Activated CD4-positive, alpha-beta T cell treated with anti-CD3 and anti-CD28 coated beads, Interleukin-2, amount 10 ng/mL, durations not matched to agents 7 days and 5 days (primary cell): ENCODE measurements around the gene DNAJB6. TPM values are rescaled to one million over a fixed set of nuclear protein-coding genes. Genes with fewer than 3 reads are reported as not detected.

Source experiments
- CTCF ChIA-PET: fragments of 350-600 bp; sonication (Branson Sonifier 250); formaldehyde crosslinking; loops from one replicate; lab custom pipeline; 2021; ENCODE audit warnings: antibody characterized with exemption; lab: Charles Lee
- POLR2A ChIA-PET: fragments of 350-600 bp; sonication (Branson Sonifier 250); formaldehyde crosslinking; loops from one replicate; lab custom pipeline; 2021; ENCODE audit warnings: antibody characterized with exemption; lab: Charles Lee
- DNase-seq: peaks from one replicate; pipeline ENCODE4 v3.0.0-alpha.2; 2020
- H3K27ac Mint-ChIP-seq: one replicate; pipeline ENCODE4 v1.8.0; 2021; ENCODE audit warnings: mild to moderate bottlenecking, moderate library complexity, mixed read lengths
- H3K27me3 Mint-ChIP-seq: one replicate; pipeline ENCODE4 v1.8.0; 2021; ENCODE audit warnings: mixed read lengths
- H3K36me3 Mint-ChIP-seq: one replicate; pipeline ENCODE4 v1.8.0; 2021; ENCODE audit warnings: low read depth, mixed read lengths
- H3K4me1 Mint-ChIP-seq: one replicate; pipeline ENCODE4 v1.8.0; 2021; ENCODE audit warnings: mixed read lengths
- H3K4me3 Mint-ChIP-seq: one replicate; pipeline ENCODE4 v1.8.0; 2021; ENCODE audit warnings: mild to moderate bottlenecking, moderate library complexity, mixed read lengths
- H3K9me3 Mint-ChIP-seq: one replicate; pipeline ENCODE4 v1.8.0; 2021; ENCODE audit warnings: mixed read lengths
- total RNA-seq, 2 experiments: library from RNA; stranded (reverse); gene quantifications; one replicate each; pipeline ENCODE4 v1.2.3, GENCODE V29; 2021

Gene DNAJB6
- total RNA-seq, 2 experiments from 2014 or later, result 67.8 to 68.9 TPM

- DNase-seq, result peak; percentile 3
- Mint-ChIP-seq H3K9me3 (no peaks in the 10 kb centered on the region), H3K27me3 (peaks cover 20% of the 10 kb centered on the region), H3K4me1 (peaks cover 7% of the 10 kb centered on the region), H3K4me3 (no peak overlapping the region), H3K27ac (no peak overlapping the region), H3K36me3 (no peaks in the 10 kb centered on the region)
- ChIA-PET CTCF (interaction anchor here (1.4 kb wide), 1 partner anchor 20 kb away, joined by 3 read pairs; no protein-coding TSS in a partner anchor), POLR2A (no interaction called here)
Measured at GRCh38 chr7:157460721-157461120, 123.9 kb downstream of the DNAJB6 start.

- DNase-seq, result peak; percentile 2
- ChIA-PET CTCF (no interaction called here), POLR2A (no interaction called here)
- H3K27ac Mint-ChIP-seq, result no peak overlapping the region
- no peaks in the 10 kb centered on the region for H3K36me3 Mint-ChIP-seq
- H3K4me3 Mint-ChIP-seq, result no peak overlapping the region
- peaks cover 7% of the 10 kb centered on the region for H3K4me1 Mint-ChIP-seq
- H3K9me3 Mint-ChIP-seq, result no peaks in the 10 kb centered on the region
- peaks cover 15% of the 10 kb centered on the region for H3K27me3 Mint-ChIP-seq
Measured at GRCh38 chr7:157461573-157462418, 125.0 kb downstream of the DNAJB6 start.

GRCh38 chr7:157462419-157462771 lies 125.6 kb downstream of the DNAJB6 start:
- Mint-ChIP-seq H3K27me3 (peaks cover 12% of the 10 kb centered on the region), H3K4me1 (peaks cover 7% of the 10 kb centered on the region), H3K4me3 (no peak overlapping the region), H3K27ac (no peak overlapping the region), H3K36me3 (no peaks in the 10 kb centered on the region), H3K9me3 (no peaks in the 10 kb centered on the region)
- peak; percentile 2 for DNase-seq
- POLR2A ChIA-PET, result no interaction called here
- CTCF ChIA-PET, result no interaction called here

- H3K27ac Mint-ChIP-seq, result peak overlapping the region; percentile 41
- peaks cover 7% of the 10 kb centered on the region for H3K4me1 Mint-ChIP-seq
- no peak overlapping the region for H3K4me3 Mint-ChIP-seq
- no peaks in the 10 kb centered on the region for H3K9me3 Mint-ChIP-seq
- H3K27me3 Mint-ChIP-seq, result peaks cover 12% of the 10 kb centered on the region
- ChIA-PET POLR2A (no interaction called here), CTCF (no interaction called here)
- H3K36me3 Mint-ChIP-seq, result no peaks in the 10 kb centered on the region
- peak; percentile 3 for DNase-seq
Measured at GRCh38 chr7:157462840-157463239, 126.0 kb downstream of the DNAJB6 start.

GRCh38 chr7:157463245-157463644 lies 126.4 kb downstream of the DNAJB6 start:
- no peaks in the 10 kb centered on the region for H3K9me3 Mint-ChIP-seq
- no peaks in the 10 kb centered on the region for H3K36me3 Mint-ChIP-seq
- ChIA-PET CTCF (no interaction called here), POLR2A (no interaction called here)
- no peak overlapping the region for H3K4me3 Mint-ChIP-seq
- peaks cover 7% of the 10 kb centered on the region for H3K4me1 Mint-ChIP-seq
- H3K27me3 Mint-ChIP-seq, result peaks cover 11% of the 10 kb centered on the region
- no peak for DNase-seq
- H3K27ac Mint-ChIP-seq, result peak overlapping the region; percentile 41

GRCh38 chr7:157464111-157464970 lies 127.5 kb downstream of the DNAJB6 start:
- CTCF ChIA-PET, result no interaction called here

GRCh38 chr7:157464971-157465886 lies 128.4 kb downstream of the DNAJB6 start:
- no peak overlapping the region for H3K4me3 Mint-ChIP-seq
- POLR2A ChIA-PET, result no interaction called here

More at GRCh38 chr7:157464111-157464970, 127.5 kb downstream of the DNAJB6 start:
- no peaks in the 10 kb centered on the region for H3K9me3 Mint-ChIP-seq
- H3K36me3 Mint-ChIP-seq, result no peaks in the 10 kb centered on the region
- POLR2A ChIA-PET, result no interaction called here
- peaks cover 7% of the 10 kb centered on the region for H3K4me1 Mint-ChIP-seq
- peaks cover 11% of the 10 kb centered on the region for H3K27me3 Mint-ChIP-seq
- H3K4me3 Mint-ChIP-seq, result no peak overlapping the region
- H3K27ac Mint-ChIP-seq, result no peak overlapping the region
- no peak for DNase-seq

GRCh38 chr7:157465891-157466866 lies 129.4 kb downstream of the DNAJB6 start:
- DNase-seq, result no peak
- Mint-ChIP-seq H3K27ac (peak overlapping the region; percentile 57), H3K36me3 (peaks cover 5% of the 10 kb centered on the region), H3K27me3 (peaks cover 11% of the 10 kb centered on the region), H3K9me3 (no peaks in the 10 kb centered on the region), H3K4me3 (no peak overlapping the region), H3K4me1 (peaks cover 21% of the 10 kb centered on the region)
- POLR2A ChIA-PET, result no interaction called here
- CTCF ChIA-PET, result interaction anchor here (1.3 kb wide), 1 partner anchor 12 kb away, joined by 3 read pairs; no protein-coding TSS in a partner anchor

More at GRCh38 chr7:157464971-157465886, 128.4 kb downstream of the DNAJB6 start:
- Mint-ChIP-seq H3K27me3 (peaks cover 11% of the 10 kb centered on the region), H3K36me3 (no peaks in the 10 kb centered on the region), H3K27ac (peak overlapping the region; percentile 57), H3K9me3 (no peaks in the 10 kb centered on the region), H3K4me1 (peaks cover 13% of the 10 kb centered on the region)
- DNase-seq, result no peak
- CTCF ChIA-PET, result no interaction called here

- POLR2A ChIA-PET, result no interaction called here
- Mint-ChIP-seq H3K27ac (no peak overlapping the region), H3K9me3 (peaks cover 3% of the 10 kb centered on the region), H3K4me3 (no peak overlapping the region), H3K27me3 (peaks cover 7% of the 10 kb centered on the region), H3K4me1 (peaks cover 26% of the 10 kb centered on the region), H3K36me3 (peaks cover 8% of the 10 kb centered on the region)
- CTCF ChIA-PET, result interaction anchor here (0.8 to 1.3 kb wide), 2 partner anchors 9 to 11 kb away, joined by 3 read pairs; no protein-coding TSS in a partner anchor
- DNase-seq, result no peak
Measured at GRCh38 chr7:157466867-157467261, 130.1 kb downstream of the DNAJB6 start.
